GM19099 (cell line): ENCODE measurements around the gene MYO1H.

Experiments used
- POLR2A ChIP-seq: IDR thresholded peaks from 3 replicates; pipeline ENCODE4 v1.6.1; 2011; ENCODE audit warnings: low read depth; ENCODE audit not compliant: insufficient read length; ENCODE audit errors: extremely low read depth

MYO1H gene

DNA sequence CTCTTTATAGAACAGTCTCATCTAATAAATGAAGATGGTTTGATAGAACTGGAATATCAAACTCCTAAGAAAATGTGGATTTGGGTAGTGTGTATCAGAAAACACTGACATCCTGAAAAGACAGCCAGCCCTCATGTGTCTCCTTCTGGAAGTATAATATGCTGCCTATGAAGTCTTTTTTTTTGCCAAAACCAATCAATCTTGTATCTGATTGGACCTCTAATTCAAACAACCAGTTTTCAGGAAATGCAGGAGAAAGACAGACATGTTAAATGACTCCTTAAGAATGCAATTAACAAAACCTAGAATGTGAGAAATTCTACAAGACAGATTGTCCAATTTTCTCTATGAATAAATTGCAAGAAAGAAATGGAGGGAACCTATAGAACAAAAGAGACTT lies 34.3 kb downstream of the MYO1H start:
- TF ChIP-seq POLR2A = no peak

GRCh38 chr12:109383240-109383639 lies 35.5 kb downstream of the MYO1H start:
- TF ChIP-seq POLR2A = no peak

DNA sequence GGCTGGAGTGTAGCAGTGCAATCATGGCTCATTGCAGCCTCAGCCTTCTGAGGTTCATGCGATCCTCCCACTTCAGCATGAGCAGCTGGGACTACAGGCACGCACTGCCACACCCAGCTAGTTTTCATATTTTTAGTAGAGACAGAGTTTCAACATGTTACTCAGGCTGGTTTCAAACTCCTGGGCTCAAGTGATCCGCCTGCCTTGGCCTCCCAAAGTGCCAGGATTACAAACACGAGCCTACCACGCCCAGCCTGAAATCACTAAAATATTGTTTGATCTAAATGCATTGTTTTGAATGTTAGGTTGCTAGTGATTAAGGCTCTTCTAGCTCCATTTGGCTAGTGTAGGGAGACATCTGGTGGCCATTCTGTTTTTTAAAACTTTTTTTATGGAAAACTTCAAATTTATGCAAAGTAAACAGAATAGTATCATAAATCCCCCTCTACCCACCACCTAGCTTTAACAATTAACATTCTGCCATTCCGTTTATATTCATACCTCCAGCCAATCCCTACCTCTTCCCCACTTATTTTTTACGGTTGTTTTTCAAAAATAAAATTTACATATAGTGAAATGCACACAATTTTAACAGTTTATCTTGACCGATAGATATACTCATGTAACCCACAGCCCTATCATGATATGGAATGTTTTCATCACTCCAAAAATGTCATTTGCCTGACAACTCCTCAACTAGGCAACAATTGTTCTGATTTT lies 37.8 kb downstream of the MYO1H start:
- no peak for TF ChIP-seq POLR2A

DNA sequence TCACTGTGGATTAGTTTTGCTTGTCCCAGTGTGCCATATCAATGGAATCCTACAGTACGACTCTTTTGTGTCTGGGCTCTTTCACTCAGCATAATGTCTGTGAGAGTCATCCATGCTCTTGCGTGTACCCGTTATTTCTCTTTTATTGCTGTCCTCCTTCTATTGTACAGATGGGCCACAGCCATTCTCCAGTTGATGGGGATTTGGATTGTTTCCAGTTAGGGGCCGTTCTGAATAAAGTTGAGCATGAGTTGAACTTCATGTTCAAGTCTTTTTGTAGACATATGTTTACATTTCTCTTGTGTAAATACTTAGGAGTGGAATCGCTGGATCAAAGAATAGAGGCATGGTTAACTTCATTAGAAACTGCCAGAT lies 38.3 kb downstream of the MYO1H start:
- TF ChIP-seq POLR2A = no peak

GRCh38 chr12:109387425-109388166 lies 39.9 kb downstream of the MYO1H start:
- TF ChIP-seq POLR2A = no peak

- no peak for TF ChIP-seq POLR2A
These were observed 40.5 kb downstream of the MYO1H start for GRCh38 chr12:109388167-109388563.

DNA sequence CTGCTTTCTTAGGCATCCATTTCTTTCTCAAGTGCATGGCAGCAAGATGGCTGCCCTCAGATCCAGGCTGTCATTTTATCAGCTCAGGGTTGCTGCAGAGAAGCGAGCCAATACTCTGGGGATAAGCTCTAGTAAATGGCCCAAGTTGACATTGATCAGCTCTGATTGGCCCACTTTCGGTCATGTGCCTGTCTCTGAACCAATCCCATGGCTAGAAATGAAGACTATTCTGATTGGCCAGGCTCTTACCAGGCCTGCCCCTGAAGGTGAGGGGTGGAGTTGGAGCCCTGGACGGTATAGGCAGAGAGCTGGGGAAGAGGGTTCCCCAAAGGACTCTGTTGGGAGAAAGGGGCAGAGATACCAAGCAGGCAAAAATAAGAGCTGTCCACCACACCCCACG lies 41.4 kb downstream of the MYO1H start:
- no peak for TF ChIP-seq POLR2A

DNA sequence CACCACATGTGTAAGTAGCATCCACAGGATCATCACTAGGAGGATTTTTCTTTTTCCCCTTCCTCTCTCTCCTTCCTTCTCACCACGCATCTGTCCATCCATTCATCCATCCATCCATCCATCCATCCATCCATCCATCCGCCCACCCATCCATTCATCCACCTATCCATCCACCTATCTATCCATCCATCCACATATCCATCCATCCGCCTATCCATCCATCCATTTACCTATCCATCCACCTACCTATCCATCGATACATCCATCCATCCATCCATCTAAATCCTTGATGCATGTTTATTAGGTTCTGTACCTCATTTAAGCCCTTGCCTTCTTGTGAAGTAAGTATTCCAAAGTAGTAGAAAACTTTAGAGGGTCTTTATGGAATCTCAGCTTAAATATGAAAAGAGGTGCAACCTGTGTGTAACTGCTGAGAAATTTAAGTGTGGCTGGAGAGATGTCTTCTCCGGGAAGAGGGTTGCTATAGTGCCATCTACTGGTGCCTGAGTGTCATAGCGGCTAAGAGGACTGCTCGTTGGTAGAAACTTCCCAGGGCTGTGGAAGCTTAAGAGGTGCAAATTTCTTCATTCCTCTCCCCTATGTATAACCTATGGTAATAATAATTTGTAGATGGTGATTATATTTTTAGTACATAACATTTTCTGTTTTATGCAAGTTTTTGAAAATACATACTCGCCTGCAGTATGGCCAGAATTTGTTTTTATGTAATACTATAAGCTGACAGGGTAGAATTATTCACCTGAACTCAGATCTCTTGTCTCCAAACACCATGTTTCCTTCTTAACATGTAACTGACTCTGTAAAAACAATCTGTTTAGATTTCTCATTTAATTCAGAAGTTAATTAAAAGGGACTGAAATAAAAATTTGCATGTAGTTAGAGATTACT lies 46.0 kb downstream of the MYO1H start:
- no peak for TF ChIP-seq POLR2A

- no peak for TF ChIP-seq POLR2A
These were observed 47.2 kb downstream of the MYO1H start for GRCh38 chr12:109394891-109395290.

GRCh38 chr12:109418848-109419480 lies 71.3 kb downstream of the MYO1H start:
- TF ChIP-seq POLR2A = no peak

- TF ChIP-seq POLR2A = no peak
These were observed 73.8 kb downstream of the MYO1H start for GRCh38 chr12:109421355-109422087.

- TF ChIP-seq POLR2A = no peak
These were observed 74.6 kb downstream of the MYO1H start for GRCh38 chr12:109422251-109422650.

DNA sequence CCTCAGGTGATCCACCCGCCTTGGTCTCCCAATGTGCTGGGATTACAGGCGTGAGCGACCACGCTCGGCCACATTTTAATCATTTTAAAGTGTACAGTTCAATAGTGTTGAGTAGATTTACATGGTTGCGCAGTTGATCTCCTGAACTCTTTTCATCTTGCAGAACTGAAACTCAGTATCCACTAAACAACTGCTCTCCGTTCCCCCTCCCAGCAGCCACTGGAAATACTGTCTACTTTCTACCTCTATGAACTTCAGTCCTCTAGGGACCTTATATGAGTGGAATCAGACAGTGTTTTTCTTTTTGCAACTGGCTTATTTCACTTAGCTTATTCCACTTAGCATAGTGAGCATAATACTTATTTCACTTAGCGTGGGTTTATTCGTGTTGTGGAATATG lies 75.7 kb downstream of the MYO1H start:
- TF ChIP-seq POLR2A = no peak

DNA sequence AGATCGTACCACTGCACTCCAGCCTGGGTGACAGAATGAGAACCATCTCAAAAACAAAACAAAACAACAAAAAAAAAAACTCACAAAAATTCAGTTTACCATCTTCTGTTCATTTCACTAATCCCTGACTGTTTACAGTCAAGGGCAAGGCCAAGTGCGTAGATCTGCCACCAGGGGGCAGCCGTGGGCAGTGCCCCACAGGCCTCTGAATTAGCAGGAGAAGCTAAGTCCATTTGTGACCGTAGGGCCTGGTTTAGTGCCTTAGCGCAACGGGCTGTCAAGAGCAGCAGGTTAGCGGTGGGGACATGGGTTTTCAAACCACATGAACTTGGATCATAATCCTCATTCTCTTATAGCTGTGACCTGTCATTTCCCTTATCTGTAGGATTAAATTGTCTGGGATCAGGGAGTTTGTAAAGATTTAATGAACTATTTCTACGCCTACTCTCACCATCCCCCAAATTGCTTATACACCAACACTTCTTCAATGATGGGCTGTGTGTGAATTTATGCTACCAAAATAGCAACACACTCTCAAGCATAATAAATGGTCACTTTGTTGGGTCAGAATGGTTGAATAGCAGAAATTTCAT lies 80.4 kb downstream of the MYO1H start:
- no peak for TF ChIP-seq POLR2A

DNA sequence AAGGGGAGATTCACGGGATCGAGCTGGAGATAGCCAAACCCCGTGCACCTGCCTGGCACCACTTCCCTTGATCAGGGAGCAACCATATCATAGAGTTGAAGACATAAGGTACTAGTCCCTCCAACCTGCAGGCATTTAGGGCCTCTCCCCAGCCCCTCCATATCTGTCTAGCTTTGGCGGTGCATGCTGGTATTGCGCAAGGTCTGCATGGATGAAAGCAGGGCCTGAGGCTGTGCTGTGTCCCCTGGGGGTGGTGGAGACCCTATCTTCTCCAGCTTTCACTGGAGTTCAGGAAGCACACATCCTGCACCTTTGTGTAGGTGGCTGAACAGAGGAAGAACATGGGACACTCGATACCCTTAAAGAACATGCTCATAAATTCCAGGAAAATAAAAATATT lies 82.5 kb downstream of the MYO1H start:
- no peak for TF ChIP-seq POLR2A

GRCh38 chr12:109432431-109432830 lies 84.7 kb downstream of the MYO1H start:
- no peak for TF ChIP-seq POLR2A
